A172 (cell line): ENCODE data around the gene IFNA21. TPM values are rescaled to one million over a fixed set of nuclear protein-coding genes. Genes with fewer than 3 reads are reported as not detected.
"Not testable (repeated sequence)": the region's sequence is repeated elsewhere in the genome, so short reads cannot be mapped to it uniquely, and the experiment has no call there.

Source experiments
- DNase-seq: peaks from one replicate; pipeline ENCODE4 v3.0.0-alpha.2; 2015; ENCODE audit warnings: low spot score
- total RNA-seq: library from RNA; depleted of rRNA; stranded (reverse); fragments of >200 nt; shearing (Covaris generic); gene quantifications from 2 replicates; pipeline ENCODE4 v1.2.3, GENCODE V29; 2014; rRNA removed

IFNA21 gene
- total RNA-seq, 1 experiment from 2014 or later: not detected

DNA sequence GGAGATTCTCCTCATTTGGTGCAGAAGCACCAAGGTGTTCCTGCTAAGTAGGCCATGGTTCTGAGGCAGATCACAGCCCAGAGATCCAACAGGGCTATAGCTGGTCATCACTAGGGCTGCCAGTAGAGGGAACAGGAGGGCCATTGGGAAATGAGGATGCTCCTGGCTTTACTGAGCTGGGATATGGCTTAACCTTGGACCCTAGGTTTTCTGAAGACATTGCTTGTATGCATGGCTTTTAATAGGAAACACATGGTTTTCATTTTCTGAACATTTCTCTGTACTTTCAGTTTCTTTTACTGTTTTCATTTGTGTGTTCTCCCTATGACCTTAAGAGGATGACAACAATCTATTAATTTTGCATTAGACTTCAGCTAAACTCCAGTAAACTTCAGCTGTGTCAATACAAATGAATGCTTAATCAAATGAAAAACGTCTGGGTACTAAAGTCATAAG, 25.0 kb downstream of the IFNA21 start, which contains the start of gene IFNW1:
TSS of gene IFNW1 (minus strand) at position 406 of the 456 bp plus-strand sequence. CDS start at position 144, 262 bp downstream.
- DNase-seq: no peak

DNA sequence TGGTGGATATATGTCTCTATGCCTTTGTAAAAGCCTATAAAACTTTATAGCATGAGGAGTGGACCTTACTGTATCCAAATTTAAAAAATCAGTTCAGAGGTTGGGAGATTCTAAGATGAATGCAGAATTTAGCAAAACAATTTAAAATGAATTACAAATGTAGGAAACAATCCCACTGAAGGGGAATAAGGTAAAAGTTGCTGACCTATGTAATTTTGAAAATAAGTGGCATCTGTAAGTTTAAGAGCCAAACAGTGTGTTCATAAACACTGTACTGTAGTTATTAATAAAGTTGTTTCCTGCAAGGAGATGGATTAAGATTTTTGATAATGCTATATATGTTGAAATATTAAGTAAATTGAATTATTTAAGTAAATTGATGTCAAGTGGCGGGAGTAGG, 29.4 kb downstream of the IFNA21 start:
- no peak for DNase-seq

DNA sequence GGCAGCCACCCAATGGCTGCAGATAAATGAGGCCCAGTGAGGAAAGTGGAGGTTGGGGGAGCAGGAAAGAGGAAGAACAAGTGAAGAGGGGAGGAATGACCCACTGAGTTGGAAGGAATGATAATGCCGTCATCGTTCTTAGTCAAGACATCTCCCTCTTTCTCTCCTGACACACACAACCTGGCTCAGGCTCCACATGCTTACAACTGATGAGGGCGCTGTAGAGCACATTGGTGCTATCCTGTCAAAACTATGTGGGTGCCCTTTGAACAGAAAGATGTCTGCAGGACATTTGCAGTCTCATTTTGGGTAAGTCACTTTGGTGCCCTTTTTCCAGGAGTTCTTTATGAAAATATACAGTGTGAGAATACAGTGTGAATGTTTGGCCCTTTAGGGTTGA, 30.7 kb downstream of the IFNA21 start:
- no peak for DNase-seq

DNA sequence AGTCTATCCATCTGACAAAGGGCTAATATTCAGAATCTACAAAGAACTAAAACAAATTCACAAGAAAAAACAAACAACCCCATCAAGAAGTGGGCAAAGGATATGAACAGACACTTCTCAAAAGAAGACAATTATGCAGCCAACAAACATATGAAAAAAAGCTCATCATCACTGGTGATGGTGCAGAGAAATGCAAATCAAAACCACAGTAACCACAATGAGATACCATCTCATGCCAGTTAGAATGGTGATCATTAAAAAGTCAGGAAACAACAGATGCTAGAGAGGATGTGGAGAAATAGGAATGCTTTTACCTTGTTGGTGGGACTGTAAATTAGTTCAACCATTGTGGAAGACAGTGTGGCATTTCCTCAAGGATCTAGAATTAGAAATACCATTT, 38.3 kb downstream of the IFNA21 start:
- not testable (repeated sequence) for DNase-seq

DNA sequence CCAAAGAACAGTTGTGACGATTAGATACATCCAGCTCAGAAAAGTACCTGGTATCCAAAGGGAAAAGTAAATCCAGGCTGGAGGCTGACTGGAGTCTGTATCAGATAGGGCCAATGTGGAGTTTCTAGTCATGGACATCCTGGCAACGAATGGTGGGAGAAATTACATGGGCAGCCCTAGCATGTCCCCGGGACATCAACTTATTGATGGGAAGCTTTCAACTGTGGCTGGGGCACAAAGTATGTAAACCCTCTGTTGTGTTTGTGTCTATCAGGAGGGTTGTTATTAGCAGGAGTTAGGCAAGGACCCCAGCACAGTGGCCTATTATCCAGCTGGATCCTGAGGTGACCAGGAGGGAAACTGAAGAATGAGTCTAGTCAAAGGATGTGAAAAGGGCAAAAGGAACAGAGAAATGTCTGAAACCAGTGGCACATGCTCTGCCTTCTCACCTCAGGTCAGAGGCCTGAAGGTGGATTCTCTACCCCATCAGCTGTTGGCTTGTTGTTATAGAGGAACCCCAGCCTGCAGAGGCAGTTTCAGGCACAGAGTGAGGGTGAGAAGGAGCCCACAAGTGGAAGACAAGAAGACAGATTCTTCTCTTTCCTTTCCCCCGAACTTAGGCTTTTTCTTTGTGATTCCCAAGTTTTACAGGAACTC, 44.7 kb downstream of the IFNA21 start:
- no peak for DNase-seq

DNA sequence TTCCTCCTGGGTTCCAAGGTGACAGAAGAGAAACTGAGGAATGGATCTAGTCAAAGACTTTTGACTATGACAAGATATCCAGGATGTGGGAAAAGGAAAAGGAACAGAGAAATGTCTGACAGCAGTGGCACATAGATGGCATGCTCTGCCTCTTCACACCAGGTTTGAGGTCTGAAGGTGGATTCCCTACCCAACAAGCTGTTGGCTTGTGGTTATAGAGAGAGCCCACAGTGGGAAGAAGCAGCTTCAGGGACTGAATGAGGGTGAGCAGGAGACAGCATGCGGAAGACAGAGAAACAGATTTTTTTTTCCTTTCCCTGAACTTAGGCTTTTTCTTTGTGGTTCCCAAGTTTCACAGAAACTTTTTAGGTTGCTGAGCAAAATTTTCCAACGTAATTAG, 45.4 kb downstream of the IFNA21 start:
- DNase-seq: no peak

DNA sequence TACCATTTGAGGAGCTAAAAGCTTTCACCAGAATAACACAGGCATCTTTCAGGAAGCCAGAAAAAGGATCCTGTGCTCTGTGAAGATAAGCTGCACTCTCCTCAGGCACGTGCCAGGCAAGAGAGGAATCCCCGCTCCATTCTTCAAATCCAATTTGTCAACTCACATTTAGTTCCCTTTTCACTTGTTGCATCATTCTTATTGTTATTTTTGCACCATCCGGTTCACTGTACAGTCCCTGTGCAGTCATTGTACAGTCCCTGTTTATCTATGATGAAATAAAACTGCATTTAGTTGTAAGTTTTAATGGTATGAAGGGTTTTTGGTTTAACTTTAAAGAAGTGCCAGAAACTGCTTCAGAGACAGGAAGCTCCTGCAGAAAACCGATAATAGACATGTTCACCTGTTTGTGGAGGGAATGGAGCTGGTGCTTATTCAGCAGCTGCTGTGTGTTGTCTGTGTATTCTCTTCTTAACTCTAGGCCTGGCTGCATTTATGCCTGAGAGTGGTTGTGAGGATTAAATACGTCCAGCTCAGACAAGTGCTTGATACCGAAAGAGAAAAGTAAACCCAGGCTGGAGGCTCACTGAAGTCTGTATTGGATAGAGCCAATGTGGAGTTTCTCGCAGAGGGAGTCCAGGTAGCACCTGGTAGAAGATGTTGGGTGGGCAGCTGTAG, 47.2 kb downstream of the IFNA21 start:
- no peak for DNase-seq

Other genes with a start within 250 kb of the IFNA21 start
- gene HACD4, start 135.0 kb downstream of the IFNA21 start, total RNA-seq: not detected in 2 replicates
- gene IFNB1, start 88.7 kb downstream of the IFNA21 start, total RNA-seq: not detected in 2 replicates
- not detected in 2 replicates for gene IFNW1, start 24.8 kb downstream of the IFNA21 start, total RNA-seq
- gene IFNA4, start 20.9 kb upstream of the IFNA21 start, total RNA-seq: not detected in 2 replicates
- gene IFNA7, start 35.5 kb upstream of the IFNA21 start, total RNA-seq: not detected in 2 replicates
- not detected in 2 replicates for gene IFNA10, start 40.5 kb upstream of the IFNA21 start, total RNA-seq
- gene IFNA16, start 50.7 kb upstream of the IFNA21 start, total RNA-seq: not detected in 2 replicates
- not detected in 2 replicates for gene IFNA17, start 61.6 kb upstream of the IFNA21 start, total RNA-seq
- not detected in 2 replicates for gene IFNA14, start 73.3 kb upstream of the IFNA21 start, total RNA-seq
- gene IFNA5, start 138.7 kb upstream of the IFNA21 start, total RNA-seq: not detected in 2 replicates
- gene KLHL9, start 168.7 kb upstream of the IFNA21 start, total RNA-seq: 37.1 and 41.6 TPM in 2 replicates
- gene IFNA6, start 184.2 kb upstream of the IFNA21 start, total RNA-seq: not detected in 2 replicates
- not detected in 2 replicates for gene IFNA13, start 201.4 kb upstream of the IFNA21 start, total RNA-seq
- not detected in 2 replicates for gene IFNA2, start 218.7 kb upstream of the IFNA21 start, total RNA-seq
- not detected in 2 replicates for gene IFNA8, start 242.5 kb upstream of the IFNA21 start, total RNA-seq